NCI-H146 treated with DMSO at 0.1 percent for 48 hours (cell line): ENCODE data around the gene HDAC4.

Experiments
- DNase-seq: peaks from one replicate; lab custom pipeline; 2025; ENCODE audit not compliant: unreplicated experiment; lab: John Stamatoyannopoulos, UW

The HDAC4 gene

GRCh38 chr2:239211396-239212094 lies 189.3 kb downstream of the HDAC4 start:
- no peak for DNase-seq

- no peak for DNase-seq
Observed at GRCh38 chr2:239209783-239210182, 191.0 kb downstream of the HDAC4 start.

- peak; percentile 72 for DNase-seq
Observed at GRCh38 chr2:239208465-239209180, 192.2 kb downstream of the HDAC4 start.

GRCh38 chr2:239206851-239207250 lies 194.0 kb downstream of the HDAC4 start:
- peak; percentile 25 for DNase-seq

- DNase-seq: no peak
Observed at GRCh38 chr2:239206042-239206441, 194.8 kb downstream of the HDAC4 start.

- no peak for DNase-seq
Observed at GRCh38 chr2:239204876-239205468, 195.8 kb downstream of the HDAC4 start.

- no peak for DNase-seq
Observed at GRCh38 chr2:239204136-239204875, 196.5 kb downstream of the HDAC4 start.

GRCh38 chr2:239203443-239204135 lies 197.2 kb downstream of the HDAC4 start:
- DNase-seq: no peak

GRCh38 chr2:239202836-239203235 lies 198.0 kb downstream of the HDAC4 start:
- DNase-seq: no peak

- no peak for DNase-seq
Observed at GRCh38 chr2:239202343-239202742, 198.5 kb downstream of the HDAC4 start.

- no peak for DNase-seq
Observed at GRCh38 chr2:239201884-239202283, 198.9 kb downstream of the HDAC4 start.

GRCh38 chr2:239201531-239201876 lies 199.3 kb downstream of the HDAC4 start:
- no peak for DNase-seq

GRCh38 chr2:239200646-239201530 lies 199.9 kb downstream of the HDAC4 start:
- DNase-seq: no peak

- no peak for DNase-seq
Observed at GRCh38 chr2:239199041-239199768, 201.6 kb downstream of the HDAC4 start.

GRCh38 chr2:239198221-239198620 lies 202.6 kb downstream of the HDAC4 start:
- DNase-seq: no peak

- DNase-seq: no peak
Observed at GRCh38 chr2:239197146-239197545, 203.7 kb downstream of the HDAC4 start.

- no peak for DNase-seq
Observed at GRCh38 chr2:239196474-239197021, 204.3 kb downstream of the HDAC4 start.

- no peak for DNase-seq
Observed at GRCh38 chr2:239195992-239196391, 204.8 kb downstream of the HDAC4 start.

- DNase-seq: no peak
Observed at GRCh38 chr2:239195318-239195871, 205.4 kb downstream of the HDAC4 start.
